Thyroid gland (tissue), 4 donors: ENCODE measurements around the gene RNPEPL1. TPM values are rescaled to one million over a fixed set of nuclear protein-coding genes. Genes with fewer than 3 reads are reported as not detected.

Source experiments
- DNase-seq, 2 donors: peaks; one replicate each; pipeline ENCODE4 v3.0.0-alpha.2; 2019
- H3K27ac ChIP-seq, 3 donors: fragments of 200-600 bp; sonication (generic); 1 replicate in 2 of 3; 2 replicates in 1 of 3; pipeline ENCODE4 v1.5.1; 2016 to 2019; ENCODE audit warnings: mild to moderate bottlenecking in 1 of 3, moderate library complexity in 1 of 3
- H3K27me3 ChIP-seq: fragments of 200-600 bp; sonication (generic); one replicate; pipeline ENCODE4 v1.5.1; 2019
- H3K36me3 ChIP-seq, 2 donors: fragments of 200-600 bp; sonication (generic); one replicate each; pipeline ENCODE4 v1.5.1; 2016 to 2019
- H3K4me1 ChIP-seq, 2 donors: fragments of 200-600 bp; sonication (generic); one replicate each; pipeline ENCODE4 v1.5.1; 2017 to 2019
- H3K4me3 ChIP-seq, 3 donors: fragments of 200-600 bp; sonication (generic); replicated peaks in 1 of 3; 1 replicate in 2 of 3; 2 replicates in 1 of 3; pipeline ENCODE4 v1.5.1; 2016; ENCODE audit warnings: mild to moderate bottlenecking in 1 of 3
- H3K9me3 ChIP-seq: fragments of 200-600 bp; sonication (generic); one replicate; pipeline ENCODE4 v1.5.1; 2017
- CTCF ChIP-seq, 6 experiments: fragments of 200-600 bp in 3 of 6; fragments of 450-650 bp in 3 of 6; sonication (generic) in 3 of 6; IDR thresholded peaks; one replicate each; pipeline ENCODE4 v1.5.1; 2016 to 2019; ENCODE audit warnings: antibody characterized with exemption in 6 of 6, mild to moderate bottlenecking in 2 of 6, inconsistent platforms in 1 of 6, moderate library complexity in 1 of 6
- POLR2A ChIP-seq, 2 donors: fragments of 450-650 bp; IDR thresholded peaks; one replicate each; pipeline ENCODE4 v1.6.1; 2017; ENCODE audit warnings: antibody characterized with exemption in 2 of 2, mild to moderate bottlenecking in 2 of 2, moderate library complexity in 1 of 2
- WGBS, 2 donors: methylation state at CpG; one replicate each; pipeline ENCODE4 v1.1.5; 2017; 5-methylcytosine and 5-hydroxymethylcytosine counted together
- intact Hi-C: fragments of 100-400 bp; cut with DNase I; formaldehyde crosslinking; loops from one replicate; pipeline ENCODE4 v1.15.1; 2023
- total RNA-seq, 4 donors: library from RNA; depleted of rRNA; stranded (reverse); fragments of >200 nt; gene quantifications; one replicate each; pipeline ENCODE4 v1.2.3, GENCODE V29; 2016

RNPEPL1 gene
- total RNA-seq, 4 donors from 2014 or later, result 20.0 to 45.5 (median 37.3) TPM

- DNase-seq, result peak; percentile 51 to 58
- TF ChIP-seq POLR2A (IDR thresholded peaks at IDR 0.05) (no peak), CTCF (IDR thresholded peaks at IDR 0.05) (no peak)
- intact Hi-C loops, result loop anchor here (10.0 kb wide), 1 partner anchor 331 kb away; no protein-coding TSS in a partner anchor
- Histone ChIP-seq H3K36me3 (no peaks in the 10 kb centered on the region), H3K27me3 (no peaks in the 10 kb centered on the region), H3K4me3 (peak overlapping the region in 1 of 3 donors; percentile 31), H3K9me3 (no peaks in the 10 kb centered on the region), H3K27ac (peak overlapping the region; percentile 23 to 61 (median 27)), H3K4me1 (peaks cover 37 to 51% of the 10 kb centered on the region in 2 donors)
- WGBS, 2 donors, result 62 to 71% methylated on average over 14 to 18 of the region's 26 CpGs
These were observed 2.7 kb upstream of the RNPEPL1 start for GRCh38 chr2:240565333-240566202.

GRCh38 chr2:240566203-240567136 lies 1.8 kb upstream of the RNPEPL1 start:
- no peaks in the 10 kb centered on the region for H3K9me3 ChIP-seq
- peak overlapping the region; percentile 23 to 93 (median 86) for H3K27ac ChIP-seq
- no peaks in the 10 kb centered on the region for H3K27me3 ChIP-seq
- no peaks in the 10 kb centered on the region for H3K36me3 ChIP-seq
- intact Hi-C loops, result loop anchor here (10.0 kb wide), 1 partner anchor 332 kb away; no protein-coding TSS in a partner anchor
- TF ChIP-seq CTCF (IDR thresholded peaks at IDR 0.05) (peak; percentile 45 to 98 (median 64)), POLR2A (IDR thresholded peaks at IDR 0.05) (peak in 1 of 2 donors; percentile 59)
- H3K4me3 ChIP-seq, result peak overlapping the region in 1 of 3 donors; percentile 31
- 10 to 11% methylated on average over 8 to 15 of the region's 53 CpGs for WGBS, 2 donors
- DNase-seq, result peak; percentile 95 to 96
- H3K4me1 ChIP-seq, result peaks cover 33 to 54% of the 10 kb centered on the region in 2 donors

GRCh38 chr2:240567137-240567871 lies 980 bp upstream of the RNPEPL1 start:
- intact Hi-C loops, result loop anchor here (10.0 kb wide), 1 partner anchor 333 kb away; no protein-coding TSS in a partner anchor

More at GRCh38 chr2:240567137-240567871, 980 bp upstream of the RNPEPL1 start:
- Histone ChIP-seq H3K4me3 (peak overlapping the region in 2 of 3 donors; percentile 10 to 54), H3K36me3 (no peaks in the 10 kb centered on the region), H3K27me3 (no peaks in the 10 kb centered on the region), H3K27ac (peak overlapping the region; percentile 26 to 93 (median 86)), H3K9me3 (no peaks in the 10 kb centered on the region), H3K4me1 (peaks cover 30 to 47% of the 10 kb centered on the region in 2 donors)
- no peak for DNase-seq
- TF ChIP-seq POLR2A (IDR thresholded peaks at IDR 0.05) (no peak), CTCF (IDR thresholded peaks at IDR 0.05) (no peak)
- WGBS, 2 donors, result 37 to 38% methylated on average over 21 to 26 of the region's 26 CpGs
